GM18867 (cell line): ENCODE data around the gene UNC45A.

ENCODE experiments used
- ATAC-seq: cut with Tn5 transposase; IDR thresholded peaks from one replicate; pipeline ENCODE4 v1.9.1; 2021; ENCODE audit warnings: mild to moderate bottlenecking, moderate library complexity; ENCODE audit not compliant: unreplicated experiment

The UNC45A gene

GRCh38 chr15:90942354-90943120 lies 7.5 kb downstream of the UNC45A start:
- no peak for ATAC-seq

GRCh38 chr15:90945091-90945490 lies 10.0 kb downstream of the UNC45A start:
- no peak for ATAC-seq

GRCh38 chr15:90946538-90946937 lies 11.5 kb downstream of the UNC45A start:
- no peak for ATAC-seq

- ATAC-seq = no peak
These were observed 12.0 kb downstream of the UNC45A start for GRCh38 chr15:90946941-90947576.

GRCh38 chr15:90947577-90948357 lies 12.7 kb downstream of the UNC45A start:
- ATAC-seq = no peak

GRCh38 chr15:90948506-90948905 lies 13.4 kb downstream of the UNC45A start:
- ATAC-seq = no peak

- ATAC-seq = no peak
These were observed 15.0 kb downstream of the UNC45A start for GRCh38 chr15:90949979-90950675.

GRCh38 chr15:90950676-90951075 lies 15.6 kb downstream of the UNC45A start:
- no peak for ATAC-seq

GRCh38 chr15:90952901-90953677 lies 18.0 kb downstream of the UNC45A start:
- ATAC-seq = no peak

- ATAC-seq = no peak
These were observed 19.0 kb downstream of the UNC45A start for GRCh38 chr15:90953947-90954711.

- ATAC-seq = peak; percentile 93
These were observed 19.9 kb downstream of the UNC45A start, which contains the start of gene RCCD1 for GRCh38 chr15:90954712-90955623. Gene RCCD1 (plus strand): TSS chr15:90954884. CDS start chr15:90956735, 1,851 bp downstream.

GRCh38 chr15:90955624-90956273 lies 20.7 kb downstream of the UNC45A start:
- ATAC-seq = no peak

GRCh38 chr15:90956274-90957030 lies 21.4 kb downstream of the UNC45A start:
- no peak for ATAC-seq

GRCh38 chr15:90957031-90957790 lies 22.1 kb downstream of the UNC45A start:
- no peak for ATAC-seq

- no peak for ATAC-seq
These were observed 22.7 kb downstream of the UNC45A start for GRCh38 chr15:90957791-90958190.

- no peak for ATAC-seq
These were observed 24.0 kb downstream of the UNC45A start for GRCh38 chr15:90959028-90959595.
